PFSK-1 (cell line): ENCODE measurements around the gene RGL1.

Experiments
- FOXP2 ChIP-seq: optimal IDR thresholded peaks from 2 replicates; pipeline ENCODE3; 2011; ENCODE audit warnings: borderline replicate concordance, control low read depth, inconsistent platforms; ENCODE audit not compliant: insufficient read depth; ENCODE audit errors: extremely low read length, extremely low read depth
- POLR2AphosphoS5 ChIP-seq: IDR thresholded peaks from 2 replicates; pipeline ENCODE4 v1.6.1; 2012; ENCODE audit warnings: low read depth, mild to moderate bottlenecking, control low read depth, low read length, moderate library complexity
- SIN3A ChIP-seq: IDR thresholded peaks from 2 replicates; pipeline ENCODE4 v1.6.1; 2012; ENCODE audit warnings: mild to moderate bottlenecking, low read length, moderate library complexity, borderline replicate concordance; ENCODE audit not compliant: insufficient read depth
- TF ChIP-seq, protein P1 (sequence below), 2 experiments: IDR thresholded peaks; 2 replicates each; pipeline versions ENCODE4 v1.6.1 to v1.8.0; 2011 to 2012; ENCODE audit warnings: low read depth in 2 of 2, low read length in 2 of 2, control low read depth in 1 of 2, inconsistent platforms in 1 of 2, mild to moderate bottlenecking in 1 of 2, moderate library complexity in 1 of 2; ENCODE audit not compliant: insufficient read depth in 1 of 2

- no peak for TF ChIP-seq FOXP2
- TF ChIP-seq SIN3A, result no peak
- TF ChIP-seq, protein P1, sequence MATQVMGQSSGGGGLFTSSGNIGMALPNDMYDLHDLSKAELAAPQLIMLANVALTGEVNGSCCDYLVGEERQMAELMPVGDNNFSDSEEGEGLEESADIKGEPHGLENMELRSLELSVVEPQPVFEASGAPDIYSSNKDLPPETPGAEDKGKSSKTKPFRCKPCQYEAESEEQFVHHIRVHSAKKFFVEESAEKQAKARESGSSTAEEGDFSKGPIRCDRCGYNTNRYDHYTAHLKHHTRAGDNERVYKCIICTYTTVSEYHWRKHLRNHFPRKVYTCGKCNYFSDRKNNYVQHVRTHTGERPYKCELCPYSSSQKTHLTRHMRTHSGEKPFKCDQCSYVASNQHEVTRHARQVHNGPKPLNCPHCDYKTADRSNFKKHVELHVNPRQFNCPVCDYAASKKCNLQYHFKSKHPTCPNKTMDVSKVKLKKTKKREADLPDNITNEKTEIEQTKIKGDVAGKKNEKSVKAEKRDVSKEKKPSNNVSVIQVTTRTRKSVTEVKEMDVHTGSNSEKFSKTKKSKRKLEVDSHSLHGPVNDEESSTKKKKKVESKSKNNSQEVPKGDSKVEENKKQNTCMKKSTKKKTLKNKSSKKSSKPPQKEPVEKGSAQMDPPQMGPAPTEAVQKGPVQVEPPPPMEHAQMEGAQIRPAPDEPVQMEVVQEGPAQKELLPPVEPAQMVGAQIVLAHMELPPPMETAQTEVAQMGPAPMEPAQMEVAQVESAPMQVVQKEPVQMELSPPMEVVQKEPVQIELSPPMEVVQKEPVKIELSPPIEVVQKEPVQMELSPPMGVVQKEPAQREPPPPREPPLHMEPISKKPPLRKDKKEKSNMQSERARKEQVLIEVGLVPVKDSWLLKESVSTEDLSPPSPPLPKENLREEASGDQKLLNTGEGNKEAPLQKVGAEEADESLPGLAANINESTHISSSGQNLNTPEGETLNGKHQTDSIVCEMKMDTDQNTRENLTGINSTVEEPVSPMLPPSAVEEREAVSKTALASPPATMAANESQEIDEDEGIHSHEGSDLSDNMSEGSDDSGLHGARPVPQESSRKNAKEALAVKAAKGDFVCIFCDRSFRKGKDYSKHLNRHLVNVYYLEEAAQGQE (IDR thresholded peaks at IDR 0.05; ENCODE audit: insufficient read depth in 1 of 2, low read depth in 2 of 2, low read length in 2 of 2), result no peak
- no peak for TF ChIP-seq POLR2AphosphoS5
Observed at GRCh38 chr1:183947988-183948387, 143.1 kb downstream of the RGL1 start.
